NCI-H2227 (cell line): ENCODE measurements around the gene GLA.

ENCODE experiments used
- DNase-seq: peaks from one replicate; lab custom pipeline; 2025; ENCODE audit not compliant: unreplicated experiment; lab: John Stamatoyannopoulos, UW

GLA gene

DNA sequence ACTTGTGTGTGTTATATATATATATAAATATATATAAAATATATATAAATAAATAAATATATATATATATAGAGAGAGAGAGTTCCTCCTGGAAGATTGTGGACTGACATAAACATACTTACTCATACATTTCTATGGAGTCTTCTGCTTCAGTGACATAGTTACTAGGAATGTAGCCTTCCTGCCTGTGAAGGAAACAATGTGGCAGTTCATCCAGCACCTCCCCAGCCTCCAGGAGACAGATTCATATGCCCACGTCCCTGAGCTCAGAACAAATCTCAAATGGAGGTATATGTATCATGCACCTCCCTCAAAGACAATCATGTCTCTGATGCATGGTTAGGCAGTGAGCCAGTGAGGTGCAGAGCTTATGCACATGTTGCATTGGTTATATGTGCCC lies 47.8 kb downstream of the GLA start:
- DNase-seq = no peak

DNA sequence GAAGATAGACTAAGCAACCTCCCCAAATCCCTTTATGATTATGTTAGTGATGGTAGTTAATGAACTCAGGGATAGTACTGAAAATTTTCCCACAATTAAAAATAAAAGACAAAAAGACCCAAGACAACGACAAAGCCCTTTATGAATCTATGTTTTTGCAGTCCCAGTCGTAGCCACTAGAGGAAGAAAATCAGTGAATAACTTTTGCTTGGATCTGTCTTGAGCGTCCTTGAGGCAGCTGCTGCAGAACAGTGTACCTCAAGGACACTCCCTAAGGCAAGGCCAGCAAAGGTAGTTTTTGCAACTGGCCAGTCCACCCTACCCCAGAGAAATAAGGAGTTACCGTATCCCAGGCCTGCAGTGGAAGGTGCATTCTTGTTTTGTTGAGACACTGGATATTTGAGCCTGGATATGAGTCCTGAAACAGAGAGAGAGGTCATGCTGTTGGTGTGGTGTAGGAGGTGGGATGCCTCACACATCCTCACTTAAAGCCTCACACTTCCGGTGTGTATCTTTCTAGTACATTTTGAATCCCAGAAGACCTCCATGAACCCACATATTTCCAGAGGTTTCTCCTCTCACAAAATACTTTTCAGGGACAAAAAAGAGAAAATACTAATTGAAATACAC lies 50.4 kb downstream of the GLA start:
- peak; percentile 25 for DNase-seq

DNA sequence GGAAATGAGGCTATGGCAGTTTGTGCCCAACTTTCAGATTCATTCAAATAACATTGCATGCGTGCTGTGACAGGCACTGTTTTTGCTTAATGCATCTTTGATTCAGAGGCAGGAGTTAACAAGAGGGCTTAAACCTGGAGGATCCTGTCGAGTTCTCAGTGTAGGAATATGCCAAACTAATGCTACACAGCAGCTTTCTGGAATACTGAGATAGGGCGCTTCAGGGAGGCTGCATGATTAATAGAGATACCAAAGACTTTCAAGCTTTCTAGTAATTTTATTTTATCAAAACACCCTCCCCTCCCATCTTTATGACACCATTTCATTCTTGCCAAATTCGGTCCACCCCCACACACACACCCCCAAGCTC lies 58.5 kb downstream of the GLA start:
- DNase-seq = no peak

DNA sequence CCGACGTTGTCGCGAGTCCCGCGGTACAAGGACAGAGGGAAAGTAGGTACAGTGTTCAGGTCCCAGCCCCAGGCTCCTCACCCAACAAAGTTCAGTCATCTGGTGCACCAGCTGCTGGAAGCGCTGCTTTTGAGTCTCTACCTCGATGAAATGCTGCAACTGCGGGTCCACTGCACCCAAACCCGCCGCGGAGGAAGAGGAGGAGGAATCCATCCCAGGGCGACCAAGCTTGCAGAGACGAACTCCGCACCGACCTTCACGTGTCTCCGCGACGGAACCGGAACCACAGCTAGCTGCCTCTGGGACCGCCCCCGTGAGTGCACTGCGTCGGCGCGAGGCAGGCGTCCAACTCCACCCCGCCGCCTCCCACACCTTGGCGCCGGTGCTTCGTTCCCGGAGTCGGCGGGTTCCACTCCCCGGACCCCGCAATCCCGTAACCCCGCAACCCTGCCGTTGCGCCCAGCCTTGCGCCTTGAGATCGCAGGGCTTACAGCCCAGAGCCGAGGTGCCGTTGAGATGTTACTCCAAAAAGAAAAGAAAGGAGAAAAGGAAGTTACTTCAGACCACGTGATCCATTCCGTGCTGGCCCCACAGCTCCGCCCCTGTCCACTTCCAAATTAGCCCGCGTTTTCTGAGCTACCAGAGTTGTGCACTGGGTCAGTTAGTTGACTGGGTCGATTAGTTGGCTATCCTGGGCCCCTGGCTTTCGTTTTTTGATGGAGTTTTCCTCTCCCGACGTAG lies 59.1 kb downstream of the GLA start, which contains the start of gene TIMM8A:
Gene TIMM8A, minus strand, starts transcription at position 291 of the 741 bp plus-strand sequence. Its CDS starts 78 bp downstream, at position 213.
- DNase-seq = peak; percentile 88

DNA sequence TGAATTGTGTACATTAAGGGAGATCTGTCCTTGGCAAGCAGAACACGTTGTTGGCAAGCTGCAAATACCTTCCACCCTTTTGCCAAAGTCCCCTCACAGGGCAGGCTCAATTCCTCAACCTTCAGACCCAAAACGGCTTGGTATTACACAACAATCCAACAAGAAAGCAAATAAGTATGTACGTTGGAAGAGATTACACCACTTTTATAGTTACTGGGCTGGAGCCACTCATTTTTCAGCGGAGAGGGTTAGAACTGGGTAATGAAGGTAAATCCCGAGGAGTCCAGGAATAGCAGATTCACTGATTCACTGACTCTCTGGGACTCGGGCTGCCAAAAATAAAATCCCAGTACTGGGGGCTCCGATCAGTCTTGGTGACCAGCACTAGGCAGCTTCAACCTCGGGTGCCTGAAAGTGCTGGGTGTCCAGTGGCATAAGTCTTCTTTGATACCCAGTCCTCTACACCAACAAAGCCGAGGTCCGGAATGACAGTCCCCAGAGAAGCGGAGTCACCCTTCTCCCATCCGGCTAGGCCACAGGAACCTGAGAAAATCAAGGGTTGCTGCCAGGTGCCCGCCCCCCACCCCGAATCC lies 59.8 kb downstream of the GLA start:
- no peak for DNase-seq
